ENCODE results near the gene ADARB1.
"Not testable (repeated sequence)": the region's sequence is repeated elsewhere in the genome, so short reads cannot be mapped to it uniquely, and the experiment has no call there.

Gene ADARB1

GRCh38 chr21:45139003-45139360 lies 64.6 kb downstream of the ADARB1 start:
- DNase-seq = not testable (repeated sequence)

GRCh38 chr21:45139473-45139872 lies 65.1 kb downstream of the ADARB1 start:
- DNase-seq = no peak

GRCh38 chr21:45140346-45140940 lies 66.1 kb downstream of the ADARB1 start:
- peak; percentile 62 for DNase-seq

- not testable (repeated sequence) for DNase-seq
Observed at GRCh38 chr21:45140944-45141343, 66.6 kb downstream of the ADARB1 start.

- no peak for DNase-seq
Observed at GRCh38 chr21:45141507-45141906, 67.1 kb downstream of the ADARB1 start.

- no peak for DNase-seq
Observed at GRCh38 chr21:45142469-45143308, 68.3 kb downstream of the ADARB1 start.

GRCh38 chr21:45143855-45144254 lies 69.5 kb downstream of the ADARB1 start:
- no peak for DNase-seq

GRCh38 chr21:45145146-45145545 lies 70.8 kb downstream of the ADARB1 start:
- DNase-seq = no peak

GRCh38 chr21:45145846-45146245 lies 71.5 kb downstream of the ADARB1 start:
- DNase-seq = not testable (repeated sequence)

- no peak for DNase-seq
Observed at GRCh38 chr21:45146306-45146705, 71.9 kb downstream of the ADARB1 start.

- no peak for DNase-seq
Observed at GRCh38 chr21:45146801-45147200, 72.4 kb downstream of the ADARB1 start.

- DNase-seq = no peak
Observed at GRCh38 chr21:45147473-45148315, 73.3 kb downstream of the ADARB1 start.

GRCh38 chr21:45148316-45148990 lies 74.1 kb downstream of the ADARB1 start:
- no peak for DNase-seq

GRCh38 chr21:45149021-45149420 lies 74.6 kb downstream of the ADARB1 start:
- DNase-seq = no peak

- no peak for DNase-seq
Observed at GRCh38 chr21:45150638-45151131, 76.3 kb downstream of the ADARB1 start.

- no peak for DNase-seq
Observed at GRCh38 chr21:45151445-45152160, 77.2 kb downstream of the ADARB1 start.

- DNase-seq = no peak
Observed at GRCh38 chr21:45152265-45152746, 77.9 kb downstream of the ADARB1 start.

GRCh38 chr21:45153358-45154318 lies 79.3 kb downstream of the ADARB1 start:
- DNase-seq = no peak

GRCh38 chr21:45154511-45155508 lies 80.4 kb downstream of the ADARB1 start:
- no peak for DNase-seq

Measured in KG1 (cell line).